SK-N-SH treated with all-trans-retinoic acid at 6 μM for 48 hours (cell line): Measurements from ENCODE around the gene EGFLAM.

ENCODE experiments used
- ATAC-seq: fragments of 200-7000 bp; cut with Tn5 transposase; 3 replicates; pipeline ENCODE4 v1.9.1; 2020; ENCODE audit warnings: mild to moderate bottlenecking, moderate library complexity
- CREB5 ChIP-seq: fragments of 250-450 bp; sonication (Bioruptor Pico); IDR thresholded peaks from 2 replicates; pipeline ENCODE4 v1.5.1; 2020; ENCODE audit warnings: low read depth, mild to moderate bottlenecking, moderate library complexity
- CSDC2 ChIP-seq: fragments of 250-450 bp; sonication (Bioruptor Pico); IDR thresholded peaks from 2 replicates; pipeline ENCODE4 v1.5.0; 2020; ENCODE audit warnings: mild to moderate bottlenecking, moderate library complexity
- CSRNP3 ChIP-seq: fragments of 250-450 bp; sonication (Bioruptor Pico); IDR thresholded peaks from 2 replicates; pipeline ENCODE4 v1.5.1; 2021; ENCODE audit warnings: mild to moderate bottlenecking, moderate library complexity
- ESRRG ChIP-seq: fragments of 250-450 bp; sonication (Bioruptor Pico); IDR thresholded peaks from 2 replicates; pipeline ENCODE4 v1.6.1; 2021; ENCODE audit warnings: mild to moderate bottlenecking
- GLIS3 ChIP-seq: fragments of 250-450 bp; sonication (Bioruptor Pico); IDR thresholded peaks from 2 replicates; pipeline ENCODE4 v1.5.0; 2020; ENCODE audit warnings: mild to moderate bottlenecking, moderate library complexity
- ISL1 ChIP-seq: fragments of 250-450 bp; sonication (Bioruptor Pico); IDR thresholded peaks from 2 replicates; pipeline ENCODE4 v2.1.2; 2022; ENCODE audit warnings: mild to moderate bottlenecking, moderate library complexity
- OSR1 ChIP-seq: fragments of 250-450 bp; sonication (Bioruptor Pico); IDR thresholded peaks from 2 replicates; pipeline ENCODE4 v1.8.0; 2022; ENCODE audit warnings: moderate library complexity, mild to moderate bottlenecking, inconsistent platforms
- PATZ1 ChIP-seq: fragments of 250-450 bp; sonication (Bioruptor Pico); IDR thresholded peaks from 2 replicates; pipeline ENCODE4 v1.8.0; 2020; ENCODE audit warnings: mild to moderate bottlenecking, moderate library complexity, borderline replicate concordance
- POU6F1 ChIP-seq: fragments of 250-450 bp; sonication (Bioruptor Pico); IDR thresholded peaks from 2 replicates; pipeline ENCODE4 v1.8.0; 2021; ENCODE audit warnings: low read depth, mild to moderate bottlenecking, moderate library complexity, borderline replicate concordance
- PPARA ChIP-seq: fragments of 250-450 bp; sonication (Bioruptor Pico); IDR thresholded peaks from 2 replicates; pipeline ENCODE4 v1.5.0; 2020; ENCODE audit warnings: mild to moderate bottlenecking, borderline replicate concordance
- SNAI2 ChIP-seq: fragments of 250-450 bp; sonication (Bioruptor Pico); IDR thresholded peaks from 2 replicates; pipeline ENCODE4 v1.5.0; 2020; ENCODE audit warnings: mild to moderate bottlenecking, moderate library complexity
- TOX ChIP-seq: fragments of 250-450 bp; sonication (Bioruptor Pico); IDR thresholded peaks from 2 replicates; pipeline ENCODE4 v1.8.0; 2021; ENCODE audit warnings: mild to moderate bottlenecking, moderate library complexity, borderline replicate concordance
- TSHZ2 ChIP-seq: fragments of 250-450 bp; sonication (Bioruptor Pico); IDR thresholded peaks from 2 replicates; pipeline ENCODE4 v1.5.0; 2020; ENCODE audit warnings: mild to moderate bottlenecking, moderate library complexity
- ZC3H10 ChIP-seq: fragments of 250-450 bp; sonication (Bioruptor Pico); IDR thresholded peaks from 2 replicates; pipeline ENCODE4 v1.5.1; 2021; ENCODE audit warnings: mild to moderate bottlenecking, moderate library complexity
- ZFP3 ChIP-seq: fragments of 250-450 bp; sonication (Bioruptor Pico); IDR thresholded peaks from 2 replicates; pipeline ENCODE4 v1.5.0; 2020; ENCODE audit warnings: mild to moderate bottlenecking, moderate library complexity
- ZFP30 ChIP-seq: fragments of 450-650 bp; formaldehyde crosslinking; IDR thresholded peaks from 2 replicates; pipeline ENCODE4 v1.5.0; 2022; ENCODE audit warnings: mild to moderate bottlenecking, moderate library complexity
- ZNF70 ChIP-seq: fragments of 450-650 bp; formaldehyde crosslinking; IDR thresholded peaks from 2 replicates; pipeline ENCODE4 v1.5.0; 2020; ENCODE audit warnings: mild to moderate bottlenecking, moderate library complexity
- ZNF8 ChIP-seq: fragments of 450-650 bp; formaldehyde crosslinking; IDR thresholded peaks from 2 replicates; pipeline ENCODE4 v1.5.0; 2020; ENCODE audit warnings: mild to moderate bottlenecking, moderate library complexity

Gene EGFLAM

DNA sequence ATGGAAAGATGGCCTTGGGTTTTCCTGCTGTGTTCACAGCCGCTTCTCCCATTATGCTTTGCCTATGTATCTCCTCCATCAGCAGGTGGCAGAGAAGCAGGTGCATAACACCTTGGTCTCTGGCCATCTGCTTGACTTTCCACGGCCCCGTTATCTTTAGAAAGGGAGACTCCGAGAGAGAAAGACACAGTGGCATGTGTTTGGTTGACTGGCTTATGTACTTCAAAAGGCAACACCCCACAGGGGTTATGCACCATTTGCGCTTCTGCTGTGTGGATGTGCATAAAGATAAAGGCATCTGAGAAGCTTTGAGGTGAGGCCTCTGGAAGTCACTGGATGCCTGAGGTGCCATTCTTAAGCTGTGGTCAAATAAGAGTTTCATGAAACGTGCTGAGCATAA, 138.4 kb downstream of the EGFLAM start (continued):
- no peak for TF ChIP-seq TSHZ2 (CRISPR knock-in tag)
- no peak for TF ChIP-seq POU6F1 (CRISPR knock-in tag)
- TF ChIP-seq ESRRG = no peak
- no peak for TF ChIP-seq TOX (CRISPR knock-in tag)
- TF ChIP-seq ZNF8 (CRISPR knock-in tag) = no peak

DNA sequence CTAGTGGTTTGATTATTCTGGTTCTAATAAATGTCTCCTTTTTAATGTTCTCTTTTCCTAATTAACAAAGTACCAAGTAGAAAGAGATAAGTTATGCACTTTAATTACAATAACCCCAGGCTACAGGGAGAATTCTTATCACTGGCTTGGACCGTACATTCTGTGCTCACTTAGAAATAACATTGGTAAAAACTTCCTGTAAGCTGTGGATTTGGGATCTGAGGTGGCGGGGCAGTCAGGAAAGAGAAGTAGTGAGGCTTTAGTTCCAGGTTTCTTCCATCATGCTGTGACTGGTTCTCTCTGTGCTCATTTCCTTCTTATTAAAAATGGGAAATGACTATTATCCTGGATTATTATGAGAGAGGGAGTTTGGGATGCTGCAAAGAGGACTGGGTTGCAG, 142.0 kb downstream of the EGFLAM start:
- no peak for TF ChIP-seq ESRRG
- TF ChIP-seq ZC3H10 (CRISPR knock-in tag) = no peak
- no peak for TF ChIP-seq SNAI2
- TF ChIP-seq CSDC2 (CRISPR knock-in tag) = no peak
- no peak for TF ChIP-seq CSRNP3 (CRISPR knock-in tag)
- no peak for TF ChIP-seq CREB5 (CRISPR knock-in tag)
- TF ChIP-seq TOX (CRISPR knock-in tag) = no peak
- TF ChIP-seq ZFP30 (CRISPR knock-in tag) = no peak
- TF ChIP-seq ISL1 (CRISPR knock-in tag) = no peak
- no peak for TF ChIP-seq PPARA (CRISPR knock-in tag)
- TF ChIP-seq POU6F1 (CRISPR knock-in tag) = no peak
- TF ChIP-seq TSHZ2 (CRISPR knock-in tag) = no peak
- TF ChIP-seq OSR1 (CRISPR knock-in tag) = no peak
- no peak for TF ChIP-seq GLIS3 (CRISPR knock-in tag)
- no peak for ATAC-seq

DNA sequence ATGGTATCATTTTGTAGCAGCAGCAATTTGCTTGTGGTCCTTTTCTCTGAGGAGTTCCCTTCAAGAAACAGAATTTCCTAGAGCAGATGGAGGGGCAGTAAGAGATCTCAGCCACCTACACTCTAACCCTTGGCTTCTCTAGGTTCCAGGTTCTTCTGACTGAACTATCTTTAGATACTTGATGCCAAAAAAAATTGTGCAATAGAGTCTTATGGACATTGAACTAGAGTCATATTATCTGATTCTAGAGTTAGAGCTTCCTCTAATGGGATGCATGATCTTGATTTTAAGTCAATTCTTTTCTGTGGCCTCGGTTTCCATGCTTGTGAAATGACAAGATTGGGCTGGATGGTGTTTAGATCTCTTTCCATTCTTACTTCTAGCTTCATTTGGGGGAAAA, 142.8 kb downstream of the EGFLAM start:
- no peak for ATAC-seq
- TF ChIP-seq ZNF70 (no peak), SNAI2 (no peak), TSHZ2 (CRISPR knock-in tag) (no peak), ZFP30 (CRISPR knock-in tag) (no peak), ESRRG (no peak), CSDC2 (CRISPR knock-in tag) (no peak), ZFP3 (CRISPR knock-in tag) (no peak), PATZ1 (no peak), ISL1 (CRISPR knock-in tag) (no peak)
